HG03520 (cell line): ENCODE results near the gene NFIA.

ENCODE experiments used
- ATAC-seq: cut with Tn5 transposase; IDR thresholded peaks from one replicate; pipeline ENCODE4 v1.9.1; 2021; ENCODE audit warnings: mild to moderate bottlenecking, moderate library complexity; ENCODE audit not compliant: unreplicated experiment

Gene NFIA

GRCh38 chr1:61237659-61238358, 155.4 kb downstream of the NFIA start:
- ATAC-seq, result no peak

- no peak for ATAC-seq
Observed at GRCh38 chr1:61238359-61238665, 156.0 kb downstream of the NFIA start.

- no peak for ATAC-seq
Observed at GRCh38 chr1:61240878-61241277, 158.5 kb downstream of the NFIA start.

GRCh38 chr1:61241411-61241838, 159.1 kb downstream of the NFIA start:
- no peak for ATAC-seq

GRCh38 chr1:61241973-61242381, 159.6 kb downstream of the NFIA start:
- no peak for ATAC-seq

GRCh38 chr1:61244114-61244513, 161.8 kb downstream of the NFIA start:
- no peak for ATAC-seq

- peak; percentile 57 for ATAC-seq
Observed at GRCh38 chr1:61245696-61246400, 163.5 kb downstream of the NFIA start.

- peak; percentile 70 for ATAC-seq
Observed at GRCh38 chr1:61247051-61247825, 164.9 kb downstream of the NFIA start.

GRCh38 chr1:61247881-61248752, 165.8 kb downstream of the NFIA start:
- no peak for ATAC-seq

- no peak for ATAC-seq
Observed at GRCh38 chr1:61250933-61251332, 168.6 kb downstream of the NFIA start.

GRCh38 chr1:61253059-61253735, 170.8 kb downstream of the NFIA start:
- no peak for ATAC-seq

- no peak for ATAC-seq
Observed at GRCh38 chr1:61253912-61254633, 171.7 kb downstream of the NFIA start.

- no peak for ATAC-seq
Observed at GRCh38 chr1:61254634-61255357, 172.4 kb downstream of the NFIA start.

GRCh38 chr1:61255358-61255703, 173.0 kb downstream of the NFIA start:
- no peak for ATAC-seq

GRCh38 chr1:61259379-61260148, 177.2 kb downstream of the NFIA start:
- no peak for ATAC-seq

- no peak for ATAC-seq
Observed at GRCh38 chr1:61260171-61260570, 177.8 kb downstream of the NFIA start.

GRCh38 chr1:61261595-61261994, 179.2 kb downstream of the NFIA start:
- no peak for ATAC-seq
